ENCODE results near the gene IFITM10. TPM values are rescaled to one million over a fixed set of nuclear protein-coding genes. Genes with fewer than 3 reads are reported as not detected.

IFITM10 gene
- total RNA-seq, 1 experiment from 2014 or later: 18.0 TPM

- Histone ChIP-seq H3K4me1 (ENCODE audit: control insufficient read depth, insufficient read depth, low read length) (peaks cover 20% of the 10 kb centered on the region), H3K27ac (ENCODE audit: low read length) (peak overlapping the region; percentile 91), H3K9me3 (ENCODE audit: control insufficient read depth, insufficient read depth, low read depth, low read length) (no peaks in the 10 kb centered on the region), H3K27me3 (ENCODE audit: control insufficient read depth, insufficient read depth, low read length) (no peaks in the 10 kb centered on the region), H3K36me3 (ENCODE audit: control insufficient read depth, insufficient read depth, low read length) (no peaks in the 10 kb centered on the region), H3K4me3 (ENCODE audit: low read depth in 2 of 2, low read length in 2 of 2) (peak overlapping the region; percentile 35 to 51)
- no TSS peak for BruUV-seq (replicated peaks)
- TF ChIP-seq, protein P1, sequence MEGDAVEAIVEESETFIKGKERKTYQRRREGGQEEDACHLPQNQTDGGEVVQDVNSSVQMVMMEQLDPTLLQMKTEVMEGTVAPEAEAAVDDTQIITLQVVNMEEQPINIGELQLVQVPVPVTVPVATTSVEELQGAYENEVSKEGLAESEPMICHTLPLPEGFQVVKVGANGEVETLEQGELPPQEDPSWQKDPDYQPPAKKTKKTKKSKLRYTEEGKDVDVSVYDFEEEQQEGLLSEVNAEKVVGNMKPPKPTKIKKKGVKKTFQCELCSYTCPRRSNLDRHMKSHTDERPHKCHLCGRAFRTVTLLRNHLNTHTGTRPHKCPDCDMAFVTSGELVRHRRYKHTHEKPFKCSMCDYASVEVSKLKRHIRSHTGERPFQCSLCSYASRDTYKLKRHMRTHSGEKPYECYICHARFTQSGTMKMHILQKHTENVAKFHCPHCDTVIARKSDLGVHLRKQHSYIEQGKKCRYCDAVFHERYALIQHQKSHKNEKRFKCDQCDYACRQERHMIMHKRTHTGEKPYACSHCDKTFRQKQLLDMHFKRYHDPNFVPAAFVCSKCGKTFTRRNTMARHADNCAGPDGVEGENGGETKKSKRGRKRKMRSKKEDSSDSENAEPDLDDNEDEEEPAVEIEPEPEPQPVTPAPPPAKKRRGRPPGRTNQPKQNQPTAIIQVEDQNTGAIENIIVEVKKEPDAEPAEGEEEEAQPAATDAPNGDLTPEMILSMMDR (IDR thresholded peaks at IDR 0.05): peak; percentile 100
- TF ChIP-seq POLR2AphosphoS5 (IDR thresholded peaks at IDR 0.05; ENCODE audit: low read depth, low read length) (no peak), SIN3A (IDR thresholded peaks at IDR 0.05; ENCODE audit: borderline replicate concordance, insufficient read depth, low read depth, low read length) (no peak), TCF7L2 (IDR thresholded peaks at IDR 0.05; ENCODE audit: low read depth, low read length) (no peak), REST (IDR thresholded peaks at IDR 0.05; ENCODE audit: insufficient read depth in 1 of 2, low read depth in 2 of 2, low read length in 1 of 2) (no peak)
- peak; percentile 80 for ATAC-seq
- CTCF ChIA-PET: interaction anchor here (0.6 to 4.9 kb wide), 36 partner anchors 11 to 463 kb away, joined by 3 to 168 read pairs (median 5); partner anchors contain the start of gene SYT8
- intact Hi-C loops (cut with micrococcal nuclease; ENCODE audit: unreplicated experiment): loop anchor here (2.0 to 5.0 kb wide), 3 partner anchors 41 to 459 kb away; no protein-coding TSS in a partner anchor
- POLR2A ChIA-PET: interaction anchor here (0.7 kb wide), 1 partner anchor 39 kb away, joined by 3 read pairs; no protein-coding TSS in a partner anchor
- in situ Hi-C loops (cut with HindIII; ENCODE audit: low pct_unique_long_range_greater_than_20kb, low sequenced_read_pairs): no loop called here
- DNase-seq (ENCODE audit: low read depth, low spot score): peak; percentile 38
Observed at GRCh38 chr11:1693327-1694063, 56.9 kb downstream of the IFITM10 start.

GRCh38 chr11:1692708-1693326 lies 57.6 kb downstream of the IFITM10 start:
- peak overlapping the region in 1 of 2 experiments; percentile 51; a peak in 2 of 4 replicates for H3K4me3 ChIP-seq (ENCODE audit: low read depth in 2 of 2, low read length in 2 of 2)
- TF ChIP-seq REST (IDR thresholded peaks at IDR 0.05; ENCODE audit: insufficient read depth in 1 of 2, low read depth in 2 of 2, low read length in 1 of 2): no peak
- TF ChIP-seq, protein P1 (IDR thresholded peaks at IDR 0.05): no peak
- no peak for TF ChIP-seq POLR2AphosphoS5 (IDR thresholded peaks at IDR 0.05; ENCODE audit: low read depth, low read length)
- no peak for TF ChIP-seq TCF7L2 (IDR thresholded peaks at IDR 0.05; ENCODE audit: low read depth, low read length)
- TF ChIP-seq SIN3A (IDR thresholded peaks at IDR 0.05; ENCODE audit: borderline replicate concordance, insufficient read depth, low read depth, low read length): no peak
- no peaks in the 10 kb centered on the region for H3K9me3 ChIP-seq (ENCODE audit: control insufficient read depth, insufficient read depth, low read depth, low read length)
- peaks cover 20% of the 10 kb centered on the region for H3K4me1 ChIP-seq (ENCODE audit: control insufficient read depth, insufficient read depth, low read length)
- no TSS peak for BruUV-seq (replicated peaks)
- peak overlapping the region; percentile 52; the same call in 1 of the 2 replicates for H3K27ac ChIP-seq (ENCODE audit: low read length)
- no peak for DNase-seq (ENCODE audit: low read depth, low spot score)
- H3K36me3 ChIP-seq (ENCODE audit: control insufficient read depth, insufficient read depth, low read length): no peaks in the 10 kb centered on the region
- POLR2A ChIA-PET: no interaction called here
- CTCF ChIA-PET: interaction anchor here (0.7 to 4.9 kb wide), 12 partner anchors 14 to 461 kb away, joined by 3 to 168 read pairs (median 6); partner anchors contain the start of gene SYT8
- intact Hi-C loops (cut with micrococcal nuclease; ENCODE audit: unreplicated experiment): loop anchor here (2.0 to 5.0 kb wide), 3 partner anchors 41 to 459 kb away; no protein-coding TSS in a partner anchor
- ATAC-seq: no peak
- in situ Hi-C loops (cut with HindIII; ENCODE audit: low pct_unique_long_range_greater_than_20kb, low sequenced_read_pairs): no loop called here
- H3K27me3 ChIP-seq (ENCODE audit: control insufficient read depth, insufficient read depth, low read length): no peaks in the 10 kb centered on the region

All from Panc1 (cell line).